ENCODE data around the gene DYRK3.

The DYRK3 gene

DNA sequence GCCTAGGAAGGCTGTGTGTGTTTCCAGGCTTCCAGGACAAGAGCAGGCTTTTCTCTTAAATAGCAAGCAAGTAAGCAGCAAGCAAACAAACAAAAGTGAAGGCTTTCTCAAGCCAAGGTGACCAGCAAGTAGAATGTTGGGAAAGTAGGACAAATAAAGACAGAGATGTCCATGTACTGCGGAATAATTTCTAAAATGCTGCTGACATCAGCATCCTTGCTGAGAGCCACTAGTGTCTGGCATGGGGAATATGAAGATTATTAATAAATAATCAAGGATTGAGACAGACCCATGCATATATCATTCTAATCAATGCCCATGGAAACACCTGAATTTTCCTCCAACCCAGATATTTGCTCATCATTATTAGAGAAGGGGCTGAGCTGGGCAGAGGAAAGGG is 6.4 kb upstream of the DYRK3 start:
- no peak overlapping the region for H3K4me2 ChIP-seq (ENCODE audit: low read depth, low read length, poor library complexity, severe bottlenecking)
- no peak overlapping the region for H3K9ac ChIP-seq (ENCODE audit: low read length)
- H3K9me3 ChIP-seq (ENCODE audit: insufficient read depth, low read length) = no peaks in the 10 kb centered on the region
- H3K9me2 ChIP-seq (replicated peaks; ENCODE audit: insufficient read depth, low read length) = no peaks in the 10 kb centered on the region
- H2AFZ ChIP-seq (ENCODE audit: low read depth, low read length, severe bottlenecking) = no peak overlapping the region
- no peak overlapping the region for H3K4me3 ChIP-seq (ENCODE audit: insufficient read depth, low read length, poor library complexity, severe bottlenecking)
- no peaks in the 10 kb centered on the region for H3K79me2 ChIP-seq (ENCODE audit: insufficient read depth, low read length)
- H3K36me3 ChIP-seq (ENCODE audit: low read length) = no peaks in the 10 kb centered on the region
- no peaks in the 10 kb centered on the region for H3F3A ChIP-seq (ENCODE audit: insufficient read depth)
- no peaks in the 10 kb centered on the region for H4K20me1 ChIP-seq (ENCODE audit: low read depth, low read length)
- H3K27ac ChIP-seq (ENCODE audit: low read depth, low read length) = no peak overlapping the region
- TF ChIP-seq, protein P1, sequence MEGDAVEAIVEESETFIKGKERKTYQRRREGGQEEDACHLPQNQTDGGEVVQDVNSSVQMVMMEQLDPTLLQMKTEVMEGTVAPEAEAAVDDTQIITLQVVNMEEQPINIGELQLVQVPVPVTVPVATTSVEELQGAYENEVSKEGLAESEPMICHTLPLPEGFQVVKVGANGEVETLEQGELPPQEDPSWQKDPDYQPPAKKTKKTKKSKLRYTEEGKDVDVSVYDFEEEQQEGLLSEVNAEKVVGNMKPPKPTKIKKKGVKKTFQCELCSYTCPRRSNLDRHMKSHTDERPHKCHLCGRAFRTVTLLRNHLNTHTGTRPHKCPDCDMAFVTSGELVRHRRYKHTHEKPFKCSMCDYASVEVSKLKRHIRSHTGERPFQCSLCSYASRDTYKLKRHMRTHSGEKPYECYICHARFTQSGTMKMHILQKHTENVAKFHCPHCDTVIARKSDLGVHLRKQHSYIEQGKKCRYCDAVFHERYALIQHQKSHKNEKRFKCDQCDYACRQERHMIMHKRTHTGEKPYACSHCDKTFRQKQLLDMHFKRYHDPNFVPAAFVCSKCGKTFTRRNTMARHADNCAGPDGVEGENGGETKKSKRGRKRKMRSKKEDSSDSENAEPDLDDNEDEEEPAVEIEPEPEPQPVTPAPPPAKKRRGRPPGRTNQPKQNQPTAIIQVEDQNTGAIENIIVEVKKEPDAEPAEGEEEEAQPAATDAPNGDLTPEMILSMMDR (IDR thresholded peaks at IDR 0.05; ENCODE audit: insufficient read depth, low read length, poor library complexity, severe bottlenecking) = no peak
- TF ChIP-seq EZH2phosphoT487 (conservative IDR thresholded peaks at IDR 0.05; ENCODE audit: low read length) = no peak
- H3K27me3 ChIP-seq (ENCODE audit: low read length) = no peaks in the 10 kb centered on the region; the same call in 1 of the 2 replicates

GRCh38 chr1:206631085-206631509 is 4.2 kb upstream of the DYRK3 start:
- Histone ChIP-seq H3K4me2 (ENCODE audit: low read depth, low read length, poor library complexity, severe bottlenecking) (no peak overlapping the region), H3K79me2 (ENCODE audit: insufficient read depth, low read length) (no peaks in the 10 kb centered on the region), H3F3A (ENCODE audit: insufficient read depth) (peaks cover 10% of the 10 kb centered on the region), H3K36me3 (ENCODE audit: low read length) (no peaks in the 10 kb centered on the region), H3K27me3 (ENCODE audit: low read length) (no peaks in the 10 kb centered on the region; the same call in 1 of the 2 replicates), H3K4me3 (ENCODE audit: insufficient read depth, low read length, poor library complexity, severe bottlenecking) (no peak overlapping the region), H3K27ac (ENCODE audit: low read depth, low read length) (no peak overlapping the region), H3K9ac (ENCODE audit: low read length) (no peak overlapping the region), H3K9me3 (ENCODE audit: insufficient read depth, low read length) (no peaks in the 10 kb centered on the region), H4K20me1 (ENCODE audit: low read depth, low read length) (no peaks in the 10 kb centered on the region), H3K9me2 (replicated peaks; ENCODE audit: insufficient read depth, low read length) (no peaks in the 10 kb centered on the region), H2AFZ (ENCODE audit: low read depth, low read length, severe bottlenecking) (peak overlapping the region; percentile 29)
- TF ChIP-seq EZH2phosphoT487 (conservative IDR thresholded peaks at IDR 0.05; ENCODE audit: low read length) = no peak
- TF ChIP-seq, protein P1 (IDR thresholded peaks at IDR 0.05; ENCODE audit: insufficient read depth, low read length, poor library complexity, severe bottlenecking) = peak; percentile 44

DNA sequence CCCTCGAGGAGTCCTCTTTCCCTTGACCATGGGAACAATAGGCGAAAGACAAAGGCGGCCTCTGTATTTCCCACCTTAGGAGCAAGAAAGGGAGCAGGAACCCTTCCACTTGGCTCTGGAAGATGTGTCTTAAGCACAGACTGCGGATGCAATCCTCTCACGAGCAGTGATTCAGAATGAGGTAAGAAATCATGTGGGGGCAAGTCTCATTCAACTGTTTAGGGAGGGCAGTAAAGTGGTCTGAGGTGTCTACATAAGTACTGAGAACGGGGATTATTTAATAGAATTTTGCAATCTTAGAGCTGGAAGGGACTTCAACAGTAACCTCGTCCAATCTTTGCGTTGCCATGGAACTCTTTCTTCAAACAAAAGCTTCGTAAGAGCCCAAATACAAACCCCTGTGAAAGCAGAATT is 1.6 kb upstream of the DYRK3 start:
- Histone ChIP-seq H3K4me3 (ENCODE audit: insufficient read depth, low read length, poor library complexity, severe bottlenecking) (no peak overlapping the region), H3K27ac (ENCODE audit: low read depth, low read length) (no peak overlapping the region), H3K4me2 (ENCODE audit: low read depth, low read length, poor library complexity, severe bottlenecking) (no peak overlapping the region), H3K79me2 (ENCODE audit: insufficient read depth, low read length) (no peaks in the 10 kb centered on the region), H3F3A (ENCODE audit: insufficient read depth) (peaks cover 28% of the 10 kb centered on the region), H4K20me1 (ENCODE audit: low read depth, low read length) (no peaks in the 10 kb centered on the region), H3K36me3 (ENCODE audit: low read length) (no peaks in the 10 kb centered on the region), H3K27me3 (ENCODE audit: low read length) (no peaks in the 10 kb centered on the region), H3K9ac (ENCODE audit: low read length) (no peak overlapping the region), H3K9me3 (ENCODE audit: insufficient read depth, low read length) (no peaks in the 10 kb centered on the region), H2AFZ (ENCODE audit: low read depth, low read length, severe bottlenecking) (no peak overlapping the region), H3K9me2 (replicated peaks; ENCODE audit: insufficient read depth, low read length) (no peaks in the 10 kb centered on the region)
- TF ChIP-seq, protein P1 (IDR thresholded peaks at IDR 0.05; ENCODE audit: insufficient read depth, low read length, poor library complexity, severe bottlenecking) = no peak
- no peak for TF ChIP-seq EZH2phosphoT487 (conservative IDR thresholded peaks at IDR 0.05; ENCODE audit: low read length)
